HepG2 (cell line): ENCODE measurements around the gene EWSR1. TPM values are rescaled to one million over a fixed set of nuclear protein-coding genes. Genes with fewer than 3 reads are reported as not detected.

Experiments
- ATAC-seq: fragments of 200-7000 bp; cut with Tn5 transposase; 3 replicates; pipeline ENCODE4 v1.9.1; 2020; ENCODE audit warnings: mild to moderate bottlenecking, moderate library complexity
- BruUV-seq: library from RNA; stranded (reverse); fragments of 400-500 nt; replicated peaks from 2 replicates; lab custom pipeline; 2021; lab: Mats Ljungman, UMichigan
- CTCF ChIA-PET: fragments of 300-600 bp; formaldehyde crosslinking; extraction: SDS; loops from one replicate; lab custom pipeline; 2021; ENCODE audit warnings: low total read pairs, inconsistent platforms, low intra/inter-chr PET ratio; lab: Yijun Ruan, JAX
- POLR2A ChIA-PET: fragments of 350-600 bp; sonication (Branson Sonifier 250); formaldehyde crosslinking; loops from one replicate; lab custom pipeline; 2020; ENCODE audit warnings: antibody characterized with exemption, inconsistent platforms; lab: Yijun Ruan, JAX
- DNase-seq: peaks from one replicate; pipeline ENCODE4 v3.0.0-alpha.2; 2015; ENCODE audit warnings: low spot score
- FAIRE-seq: peaks from 3 replicates; lab custom pipeline; 2011; peaks lifted over from hg19 to GRCh38; lab: Jason Lieb, UNC
- H2AFZ ChIP-seq: one replicate; pipeline ENCODE4 v1.6.1; 2011; ENCODE audit warnings: low read length, inconsistent platforms
- H3K27ac ChIP-seq: fragments of 300-600 bp; 3 replicates; pipeline ENCODE4 v1.8.0; 2011; ENCODE audit warnings: mixed run types, mild to moderate bottlenecking, mixed read lengths, low read length, inconsistent platforms; ENCODE audit not compliant: insufficient read depth; ENCODE audit errors: extremely low read length
- H3K27me3 ChIP-seq, 2 experiments: fragments of 200-600 bp in 1 of 2; 2 replicates in 1 of 2; 3 replicates in 1 of 2; pipeline versions ENCODE4 v1.6.0 to v1.8.0; 2011; ENCODE audit warnings: low read length in 2 of 2, mild to moderate bottlenecking in 2 of 2, moderate library complexity in 2 of 2, inconsistent platforms in 1 of 2; ENCODE audit not compliant: insufficient read depth in 2 of 2, control insufficient read depth in 1 of 2
- H3K36me3 ChIP-seq, 2 experiments: fragments of 200-600 bp in 1 of 2; replicated peaks in 1 of 2; 2 replicates in 1 of 2; 3 replicates in 1 of 2; pipeline versions ENCODE4 v1.5.1 to v1.8.0; 2011; ENCODE audit warnings: low read length in 2 of 2, inconsistent platforms in 1 of 2; ENCODE audit not compliant: insufficient read depth in 2 of 2, control insufficient read depth in 1 of 2
- H3K4me1 ChIP-seq: 2 replicates; pipeline ENCODE4 v1.5.1; 2012; ENCODE audit warnings: low read length, inconsistent platforms; ENCODE audit not compliant: insufficient read depth
- H3K4me2 ChIP-seq: 2 replicates; pipeline ENCODE4 v1.6.0; 2011; ENCODE audit warnings: low read depth, low read length, inconsistent platforms
- H3K4me3 ChIP-seq, 3 experiments: fragments of 200-600 bp in 1 of 3; sonication (generic), shearing (Covaris generic) in 1 of 3; replicated peaks in 1 of 3; 2 replicates each; pipeline ENCODE4 v1.5.1; 2011 to 2016; ENCODE audit warnings: low read length in 3 of 3, inconsistent platforms in 2 of 3, low read depth in 2 of 3, mild to moderate bottlenecking in 2 of 3, control low read depth in 1 of 3, mixed read lengths in 1 of 3; ENCODE audit not compliant: insufficient read depth in 1 of 3
- H3K79me2 ChIP-seq: one replicate; pipeline ENCODE4 v1.6.1; 2011; ENCODE audit warnings: low read length, inconsistent platforms; ENCODE audit not compliant: insufficient read depth
- H3K9ac ChIP-seq: 2 replicates; pipeline ENCODE4 v1.6.0; 2011; ENCODE audit warnings: mild to moderate bottlenecking, low read depth, low read length, inconsistent platforms; ENCODE audit not compliant: insufficient read depth
- H3K9me3 ChIP-seq: 2 replicates; pipeline ENCODE4 v1.5.1; 2012; ENCODE audit warnings: mild to moderate bottlenecking, low read length
- H4K20me1 ChIP-seq: 2 replicates; pipeline ENCODE4 v1.6.0; 2011; ENCODE audit warnings: inconsistent platforms, mild to moderate bottlenecking, low read length, moderate library complexity; ENCODE audit not compliant: insufficient read depth
- HES4 ChIP-seq: sonication (generic); formaldehyde crosslinking; IDR thresholded peaks from 2 replicates; pipeline ENCODE4 v1.9.0; 2021; ENCODE audit warnings: mild to moderate bottlenecking, missing genetic modification reagents, borderline replicate concordance
- PATZ1 ChIP-seq: sonication (generic); formaldehyde crosslinking; IDR thresholded peaks from 2 replicates; pipeline ENCODE4 v1.4.0; 2020; ENCODE audit warnings: missing genetic modification reagents
- PHF8 ChIP-seq: sonication (generic); formaldehyde crosslinking; IDR thresholded peaks from 2 replicates; pipeline ENCODE4 v1.5.0; 2020; ENCODE audit warnings: missing genetic modification reagents
- POLR2A ChIP-seq, 2 experiments: IDR thresholded peaks; 2 replicates each; pipeline ENCODE4 v1.6.1; 2011; ENCODE audit warnings: low read depth in 2 of 2, low read length in 2 of 2, mild to moderate bottlenecking in 1 of 2, moderate library complexity in 1 of 2; ENCODE audit not compliant: insufficient read depth in 1 of 2
- TIGD3 ChIP-seq: sonication (generic); formaldehyde crosslinking; IDR thresholded peaks from 2 replicates; pipeline ENCODE4 v1.5.1; 2020; ENCODE audit warnings: mild to moderate bottlenecking, missing genetic modification reagents, borderline replicate concordance
- ZMYM2 ChIP-seq: sonication (generic); formaldehyde crosslinking; IDR thresholded peaks from 2 replicates; pipeline ENCODE4 v1.8.0; 2022; ENCODE audit warnings: mild to moderate bottlenecking, missing genetic modification reagents
- ZNF382 ChIP-seq: sonication (generic); formaldehyde crosslinking; IDR thresholded peaks from 2 replicates; pipeline ENCODE4 v1.5.0; 2020; ENCODE audit warnings: missing genetic modification reagents, mild to moderate bottlenecking, borderline replicate concordance
- ZNF414 ChIP-seq: sonication (generic); formaldehyde crosslinking; IDR thresholded peaks from 2 replicates; pipeline ENCODE4 v1.5.0; 2020; ENCODE audit warnings: missing genetic modification reagents
- ZNF503 ChIP-seq: sonication (generic); formaldehyde crosslinking; IDR thresholded peaks from 2 replicates; pipeline ENCODE4 v1.4.0; 2020; ENCODE audit warnings: missing genetic modification reagents
- ZNF616 ChIP-seq: sonication (generic); formaldehyde crosslinking; IDR thresholded peaks from 2 replicates; pipeline ENCODE4 v1.5.0; 2020; ENCODE audit warnings: low read depth, mild to moderate bottlenecking, missing genetic modification reagents
- ZNF629 ChIP-seq: sonication (generic); formaldehyde crosslinking; conservative IDR thresholded peaks from 2 replicates; pipeline ENCODE4 v1.5.0; 2020; ENCODE audit warnings: missing genetic modification reagents
- ZNF737 ChIP-seq: sonication (generic); formaldehyde crosslinking; IDR thresholded peaks from 2 replicates; pipeline ENCODE4 v1.5.0; 2020; ENCODE audit warnings: missing genetic modification reagents, mild to moderate bottlenecking, borderline replicate concordance
- WGBS: methylation state at CpG from one replicate; pipeline ENCODE4 v1.1.6; 2017; ENCODE audit warnings: low lambda C conversion rate; 5-methylcytosine and 5-hydroxymethylcytosine counted together
- in situ Hi-C: cut with HindIII; loops from 2 replicates; pipeline ENCODE4 v1.10.0; 2017; ENCODE audit warnings: low pct_unique_long_range_greater_than_20kb; ENCODE audit not compliant: extremely low pct_ligation_motif_present
- intact Hi-C: fragments of 100-400 bp; cut with micrococcal nuclease; formaldehyde crosslinking; loops from one replicate; pipeline ENCODE4 v1.10.0; 2022; ENCODE audit not compliant: unreplicated experiment
- polyA plus RNA-seq, 8 experiments: library from polyadenylated mRNA; depleted of rRNA in 3 of 8; stranded (reverse) in 7 of 8; unstranded in 1 of 8; fragments of >200 nt; fragmentation: Illumina TruSeq in 4 of 8; extraction: Trizol in 4 of 8; gene quantifications; 2 replicates each; pipeline versions ENCODE4 v1.2.1 to v1.2.3, GENCODE V29; 2011 to 2016; ENCODE audit warnings: low read depth in 4 of 8, missing spikeins in 1 of 8, mixed read lengths in 1 of 8; ENCODE audit not compliant: insufficient read depth in 1 of 8
- total RNA-seq, 5 experiments: library from RNA; depleted of rRNA; stranded (reverse); fragments of >200 nt; fragmentation: Illumina TruSeq; extraction: Trizol; gene quantifications; 2 replicates each; pipeline ENCODE4 v1.2.3, GENCODE V29; 2016; ENCODE audit warnings: low read depth in 1 of 5

The EWSR1 gene
- total and polyA plus RNA-seq, 2 of the 13 experiments (the other 11 are each of a cell fraction or from before 2014, with no cell fraction given) = 211 to 326 TPM

GRCh38 chr22:29255064-29255621 lies 12.9 kb upstream of the EWSR1 start (continued):
- TF ChIP-seq PATZ1 (CRISPR knock-in tag) (no peak), ZNF737 (CRISPR knock-in tag) (no peak)

- ATAC-seq = no peak
- BruUV-seq = no TSS peak
- Histone ChIP-seq H4K20me1 (no peaks in the 10 kb centered on the region), H3K4me1 (peaks cover 11% of the 10 kb centered on the region), H3K9ac (no peak overlapping the region), H3K36me3 (peaks cover 0 to 2% of the 10 kb centered on the region in 2 experiments; a peak in 1 of 5 replicates), H2AFZ (no peak overlapping the region), H3K4me3 (no peak overlapping the region), H3K79me2 (no peaks in the 10 kb centered on the region), H3K4me2 (no peak overlapping the region), H3K9me3 (no peaks in the 10 kb centered on the region), H3K27ac (no peak overlapping the region), H3K27me3 (no peaks in the 10 kb centered on the region)
- TF ChIP-seq POLR2A (IDR thresholded peaks at IDR 0.05; ENCODE audit: insufficient read depth in 1 of 2, low read depth in 2 of 2, low read length in 2 of 2) (no peak), ZNF616 (CRISPR knock-in tag) (no peak), ZNF503 (CRISPR knock-in tag) (no peak), PHF8 (no peak), ZNF382 (CRISPR knock-in tag) (no peak), HES4 (no peak), ZMYM2 (CRISPR knock-in tag) (no peak), TIGD3 (CRISPR knock-in tag) (no peak), ZNF629 (no peak), ZNF414 (CRISPR knock-in tag) (no peak)
- FAIRE-seq = no peak
- 64% methylated on average over 8 of the region's 8 CpGs for WGBS
- in situ Hi-C loops (loop anchor here (10.0 kb wide), 1 partner anchor 392 kb away; no protein-coding TSS in a partner anchor), intact Hi-C loops (no loop called here)
- ChIA-PET CTCF (no interaction called here), POLR2A (no interaction called here)
- DNase-seq = no peak
Measured at GRCh38 chr22:29256606-29257325, 11.3 kb upstream of the EWSR1 start.
